ENCODE measurements around the gene KCNJ10.
A peak's percentile ranks its signal among the peaks of the same experiment; 100 is the strongest.

The KCNJ10 gene

DNA sequence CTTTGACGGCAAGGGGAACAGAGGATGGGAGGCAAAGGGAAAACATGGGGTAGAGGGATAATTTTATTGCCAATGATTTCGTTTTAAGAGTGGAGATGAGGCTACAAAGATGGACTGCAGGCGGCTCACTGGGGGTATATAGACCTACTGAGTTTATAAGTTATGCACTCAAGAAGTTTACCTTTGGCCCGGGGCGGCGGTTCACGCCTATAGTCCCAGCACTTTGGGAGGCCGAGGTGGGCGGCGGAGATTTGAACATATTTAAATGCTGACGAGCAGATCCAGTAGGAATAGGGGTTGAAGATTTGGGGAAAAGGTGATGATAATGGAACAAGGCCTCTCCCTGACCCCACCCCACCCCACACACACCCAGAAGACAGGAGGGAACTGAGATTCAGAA lies 107.8 kb downstream of the KCNJ10 start:
- no peak for DNase-seq (ENCODE audit: low spot score)

DNA sequence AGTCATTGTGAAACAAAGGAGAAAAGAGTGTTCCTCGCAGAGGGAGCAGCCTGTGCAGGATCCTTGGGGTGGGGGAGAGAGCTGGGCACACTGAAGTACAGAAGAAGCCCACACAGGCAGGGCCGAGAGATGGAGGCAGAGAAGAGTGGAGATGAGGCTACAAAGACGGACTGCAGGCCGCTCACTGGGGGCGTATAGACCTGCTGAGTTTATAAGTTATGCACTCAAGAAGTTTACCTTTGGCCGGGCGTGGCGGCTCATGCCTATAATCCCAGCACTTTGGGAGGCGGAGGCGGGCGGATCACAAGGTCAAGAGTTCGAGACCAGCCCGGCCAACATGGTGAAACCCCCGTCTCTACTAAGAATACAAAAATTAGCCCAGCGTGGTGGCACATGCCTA lies 108.3 kb downstream of the KCNJ10 start:
- DNase-seq (ENCODE audit: low spot score): no peak

DNA sequence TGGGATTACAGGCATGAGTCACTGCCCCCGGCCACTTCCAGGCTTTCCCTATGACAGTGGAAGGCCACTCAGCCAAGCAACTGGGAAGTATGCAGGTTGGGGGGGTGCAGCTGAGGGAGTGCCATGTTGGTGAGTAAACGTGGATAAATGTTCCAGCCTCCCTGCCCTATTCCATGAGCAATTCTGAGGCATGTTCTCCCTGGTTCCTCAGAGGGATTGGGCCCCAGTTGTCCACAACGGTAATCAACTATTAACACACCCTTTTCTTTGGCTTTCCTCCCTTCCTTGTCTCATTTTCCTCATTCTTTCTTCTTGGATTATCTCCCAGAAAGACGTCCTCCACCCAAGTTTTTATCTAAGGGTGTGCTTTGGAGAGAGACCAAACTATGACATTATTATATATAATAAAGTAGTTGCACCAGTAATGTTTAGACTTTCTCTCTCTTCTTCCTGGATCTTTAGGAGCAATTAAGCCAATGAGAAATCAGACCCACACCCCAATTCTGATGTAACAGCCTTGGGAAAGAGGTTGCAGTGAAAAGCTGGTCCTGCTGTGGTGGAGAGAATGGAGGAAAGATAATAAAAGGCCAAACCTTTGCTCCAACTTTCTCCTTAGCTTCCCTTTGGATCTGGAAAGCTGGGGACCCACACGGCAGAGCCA lies 109.1 kb downstream of the KCNJ10 start:
- DNase-seq (ENCODE audit: low spot score): no peak

DNA sequence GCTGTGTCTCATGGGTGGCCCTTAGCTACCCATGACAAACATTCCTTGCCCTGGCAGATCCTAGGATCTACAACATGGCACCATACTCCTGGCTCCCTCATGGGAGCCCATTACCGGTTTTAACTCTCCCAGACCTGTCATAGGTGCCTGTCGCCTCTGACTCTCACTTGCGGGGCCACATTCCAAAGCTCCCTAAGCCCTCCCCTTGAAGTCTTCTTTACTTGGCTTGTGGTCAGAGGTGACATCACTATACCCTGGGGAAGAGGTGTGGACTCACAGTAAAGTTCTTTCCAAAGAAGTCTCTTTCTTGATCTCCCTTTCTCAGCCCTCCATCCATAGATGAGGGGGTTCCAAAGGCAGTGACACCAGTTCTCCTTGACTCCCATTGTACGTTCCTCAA lies 110.5 kb downstream of the KCNJ10 start:
- DNase-seq (ENCODE audit: low spot score): no peak

DNA sequence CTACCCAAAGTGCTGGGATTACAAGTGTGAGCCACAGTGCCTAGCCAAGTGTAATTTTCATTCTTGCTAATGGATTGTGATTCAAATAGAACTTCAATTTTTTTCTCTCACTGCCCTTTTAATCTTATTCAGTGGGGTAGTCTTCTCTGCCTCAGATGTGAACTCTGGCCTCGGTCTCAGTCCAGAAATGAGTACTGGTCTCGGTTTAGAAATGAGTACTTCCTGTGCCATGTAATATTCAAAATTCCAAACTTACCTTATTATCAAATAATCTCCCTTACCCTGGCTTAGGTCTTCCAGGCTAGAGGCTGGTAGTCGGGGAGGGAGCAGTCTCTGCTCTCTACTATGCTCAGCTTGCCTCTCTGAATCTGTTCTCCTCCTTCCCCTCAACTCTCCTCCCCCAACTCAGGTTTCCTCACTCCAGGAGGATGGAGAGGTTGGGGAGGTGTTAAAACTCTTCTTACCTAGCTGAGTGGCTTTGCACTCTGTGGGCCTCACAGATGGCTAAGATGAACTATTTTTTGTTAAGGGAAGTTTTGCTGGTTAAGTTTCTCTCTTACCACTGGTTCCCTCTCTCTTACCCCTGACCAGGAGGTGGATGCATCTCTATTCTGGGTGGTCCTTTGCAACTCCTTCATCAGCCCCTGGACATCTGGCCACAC lies 111.1 kb downstream of the KCNJ10 start:
- no peak for DNase-seq (ENCODE audit: low spot score)

DNA sequence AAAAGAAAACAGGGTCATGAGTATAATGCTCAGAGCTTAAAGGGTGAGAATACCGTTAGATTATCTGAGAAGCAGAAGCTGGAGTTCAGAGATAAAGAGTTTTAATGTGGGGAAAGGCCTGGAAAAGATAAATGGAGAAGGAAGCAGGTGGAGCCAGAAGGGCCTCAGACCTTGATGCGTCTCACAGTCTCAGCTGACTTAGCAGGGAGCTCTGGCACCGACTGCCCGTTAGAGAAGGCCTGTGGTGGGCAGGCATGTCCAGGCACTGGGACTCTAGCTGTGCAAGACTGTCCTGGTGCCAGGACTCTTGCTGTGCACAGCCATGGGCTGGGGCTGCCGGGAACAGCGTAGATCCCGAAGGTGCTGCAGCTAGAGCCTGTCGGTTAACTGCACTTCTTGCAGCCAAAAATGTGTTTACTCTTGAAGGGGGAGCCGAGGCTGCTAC lies 112.1 kb downstream of the KCNJ10 start:
- peak; percentile 66 for DNase-seq (ENCODE audit: low spot score)

DNA sequence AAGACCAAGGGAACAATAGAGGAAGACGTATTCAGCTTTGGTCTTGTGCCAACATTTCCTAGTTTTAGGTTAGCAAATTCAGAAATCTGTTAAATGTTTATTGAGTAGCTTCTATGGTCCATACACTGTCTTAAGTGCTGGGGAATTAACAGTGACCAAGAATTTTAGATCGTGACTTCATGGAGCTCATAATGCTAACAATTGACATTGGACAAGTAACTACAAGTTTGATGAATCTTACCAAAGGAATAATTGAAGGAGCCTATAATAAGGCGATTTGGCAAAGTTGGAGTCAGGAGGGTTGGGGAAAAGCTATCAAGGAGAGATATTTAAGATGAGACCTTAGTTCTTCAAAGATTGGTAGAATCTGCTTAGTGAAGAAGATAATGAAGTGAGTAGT lies 114.5 kb downstream of the KCNJ10 start:
- no peak for DNase-seq (ENCODE audit: low spot score)

DNA sequence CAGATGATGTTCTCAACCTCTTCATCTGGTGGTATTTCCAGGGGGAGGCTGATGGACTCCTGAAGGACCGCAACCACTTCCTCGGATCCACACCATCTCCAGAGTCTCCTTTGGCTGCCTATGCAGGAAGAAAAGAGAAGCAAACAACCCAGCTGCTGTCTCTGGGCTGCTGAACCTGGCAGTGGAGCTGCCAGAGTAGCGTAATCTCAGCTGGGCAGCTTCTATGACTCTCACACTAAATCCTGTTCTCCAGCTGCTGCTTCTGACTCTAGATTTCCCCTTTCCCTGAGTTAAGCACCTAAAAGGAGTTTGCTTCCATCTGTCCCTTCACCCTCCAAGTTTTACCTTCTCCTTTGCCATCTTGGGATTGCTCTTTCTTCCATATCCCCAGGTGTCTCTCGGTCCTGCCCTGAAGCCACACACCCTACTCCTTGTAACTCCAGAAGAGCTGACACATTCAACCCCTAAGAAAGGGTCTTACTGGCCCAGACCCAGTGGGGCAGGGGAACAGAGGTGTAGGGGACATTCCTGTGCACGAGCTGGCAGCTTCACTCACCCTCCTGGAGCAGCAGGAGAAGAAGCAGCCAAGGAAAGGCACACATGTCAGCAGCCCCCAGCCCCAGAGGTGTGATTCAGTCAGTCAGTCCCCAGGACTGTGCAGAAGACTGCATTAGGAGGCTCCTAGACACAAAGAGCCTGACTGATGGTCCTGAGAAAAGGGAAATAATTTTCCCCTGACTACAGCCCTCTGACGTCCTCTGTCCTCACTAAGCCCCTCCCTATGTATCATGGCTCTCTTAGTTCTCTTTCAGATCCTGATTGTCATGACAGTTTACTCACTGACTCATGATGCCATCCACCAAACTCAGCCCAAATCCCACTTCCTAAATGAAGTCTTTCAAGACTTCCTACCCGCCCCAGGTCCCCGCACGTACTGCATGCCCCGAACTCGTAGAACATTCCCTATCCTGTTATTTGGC lies 116.1 kb downstream of the KCNJ10 start, which contains the start of gene SLAMF9:
TSS of gene SLAMF9 (minus strand) at position 702 of the 980 bp plus-strand sequence. CDS start at position 602, 100 bp downstream.
- no peak for DNase-seq (ENCODE audit: low spot score)

DNA sequence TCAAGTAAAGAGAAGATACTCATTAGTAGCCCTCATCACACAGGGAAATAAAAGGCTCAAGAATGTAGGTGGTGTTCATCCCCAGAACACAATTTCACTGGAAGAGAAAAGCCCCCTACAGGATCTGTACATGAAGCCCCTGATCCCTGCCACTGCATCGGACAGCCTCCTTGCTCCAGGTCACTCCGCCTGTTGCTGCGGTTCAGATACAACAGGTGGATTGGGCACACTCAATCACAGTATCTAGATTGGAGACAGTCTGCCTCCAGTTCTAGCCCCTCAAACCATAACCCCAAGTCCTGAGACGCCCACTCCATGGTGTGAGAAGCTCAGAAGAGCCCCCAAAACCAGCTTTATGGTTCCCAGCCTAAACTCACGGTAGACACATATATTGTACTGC lies 117.0 kb downstream of the KCNJ10 start:
- DNase-seq (ENCODE audit: low spot score): no peak

DNA sequence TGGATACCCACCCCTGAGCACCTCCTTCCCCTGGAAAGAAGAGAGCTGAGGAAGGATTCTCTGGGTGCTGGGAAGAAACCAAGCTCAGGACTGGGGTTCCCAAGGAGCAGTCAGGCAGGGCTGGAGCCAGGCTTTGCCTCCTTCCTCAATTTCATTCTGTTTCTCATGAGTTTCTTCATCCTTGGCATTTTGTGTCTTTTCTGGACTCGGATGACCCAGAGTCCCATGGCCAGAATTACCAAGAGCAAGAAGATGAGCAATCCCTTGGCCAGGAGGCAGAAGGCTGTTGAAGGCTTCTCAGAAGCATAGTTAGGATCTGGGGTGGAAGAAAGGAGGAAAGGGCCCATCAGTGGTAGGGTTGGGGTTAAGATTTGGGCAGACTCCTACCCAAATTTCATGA lies 118.4 kb downstream of the KCNJ10 start:
- no peak for DNase-seq (ENCODE audit: low spot score)

DNA sequence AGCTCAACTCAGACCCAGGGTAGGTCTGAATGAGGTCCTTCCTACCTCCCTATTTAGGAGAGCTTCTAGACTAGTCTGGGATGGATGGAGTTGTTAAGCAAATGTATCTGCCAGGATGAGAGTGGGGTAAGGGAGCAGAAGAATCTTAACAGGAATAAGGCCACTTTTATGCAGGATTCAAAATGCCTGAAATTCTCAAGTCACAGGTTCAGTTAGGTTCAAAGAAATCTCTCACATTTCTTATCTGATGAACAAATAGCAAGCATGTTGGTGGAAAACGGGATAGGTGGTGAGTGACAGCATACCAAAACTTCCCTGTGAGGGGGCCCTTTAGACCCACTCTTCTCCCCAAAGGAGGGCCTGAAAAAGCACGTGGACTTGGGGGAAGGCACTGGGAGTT lies 118.9 kb downstream of the KCNJ10 start:
- DNase-seq (ENCODE audit: low spot score): no peak

DNA sequence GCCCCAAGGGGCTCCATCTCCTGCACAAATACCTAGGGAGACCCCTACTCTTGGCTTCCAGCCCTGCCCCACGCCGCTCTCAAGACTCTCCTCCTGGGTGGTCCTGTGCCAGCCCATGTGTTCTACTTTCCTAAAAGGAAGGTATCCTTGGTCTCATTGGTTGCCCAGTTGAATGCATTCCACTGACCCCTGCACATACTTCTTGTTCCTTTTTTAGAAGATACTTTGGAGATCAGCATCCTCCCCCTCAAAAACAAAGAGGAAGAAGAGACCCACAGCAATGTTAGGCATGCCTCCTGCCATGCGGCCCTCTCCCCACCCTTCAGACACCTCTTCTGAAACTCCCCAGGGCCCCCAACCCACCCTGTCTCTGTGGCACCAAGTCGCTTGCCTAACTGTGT lies 120.0 kb downstream of the KCNJ10 start:
- DNase-seq (ENCODE audit: low spot score): no peak

DNA sequence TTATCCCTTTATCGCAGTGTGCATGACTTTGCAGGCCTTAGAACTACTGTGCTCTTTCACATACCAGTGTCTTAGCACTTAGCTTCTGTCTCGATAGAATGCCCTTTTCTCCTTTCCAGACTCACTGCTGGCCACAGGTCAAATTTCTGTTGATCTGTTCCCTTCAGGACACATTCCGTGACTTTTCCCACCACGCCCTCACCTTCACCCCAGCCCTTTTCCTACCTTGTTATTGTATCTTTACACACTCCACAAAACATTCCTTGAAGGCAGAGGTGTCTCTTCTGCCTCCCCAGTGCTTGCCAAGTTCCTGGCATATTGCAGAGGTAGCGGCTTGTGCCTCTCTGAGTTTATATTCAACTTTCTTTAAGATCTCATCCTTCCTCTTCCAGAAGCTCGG lies 120.8 kb downstream of the KCNJ10 start:
- DNase-seq (ENCODE audit: low spot score): no peak
